DND-41 (cell line): ENCODE data around the gene GOLGA1.

Source experiments
- ATAC-seq: fragments of 200-7000 bp; cut with Tn5 transposase; 3 replicates; pipeline ENCODE4 v1.9.1; 2021; ENCODE audit warnings: low read depth; ENCODE audit not compliant: insufficient read depth
- DNase-seq: peaks from one replicate; pipeline ENCODE4 v3.0.0-alpha.2; 2020
- H2AFZ ChIP-seq: 2 replicates; pipeline ENCODE4 v1.6.0; 2012; ENCODE audit warnings: low read depth, low read length
- H3K27ac ChIP-seq: 2 replicates; pipeline ENCODE4 v1.5.1; 2012; ENCODE audit warnings: low read length, inconsistent platforms
- H3K27me3 ChIP-seq: fragments of 200-600 bp; sonication (generic); 2 replicates; pipeline ENCODE4 v1.6.0; 2012; ENCODE audit warnings: low read length, mild to moderate bottlenecking, inconsistent platforms; ENCODE audit not compliant: insufficient read depth, poor library complexity
- H3K36me3 ChIP-seq: 2 replicates; pipeline ENCODE4 v1.5.1; 2012; ENCODE audit warnings: low read length, inconsistent platforms; ENCODE audit not compliant: insufficient read depth
- H3K4me1 ChIP-seq: 2 replicates; pipeline ENCODE4 v1.5.1; 2012; ENCODE audit warnings: mild to moderate bottlenecking, low read length; ENCODE audit not compliant: insufficient read depth
- H3K4me2 ChIP-seq: 2 replicates; pipeline ENCODE4 v1.6.0; 2012; ENCODE audit warnings: mild to moderate bottlenecking, moderate library complexity, low read length, inconsistent platforms; ENCODE audit not compliant: insufficient read depth
- H3K4me3 ChIP-seq, 2 experiments: fragments of 200-600 bp in 1 of 2; shearing (Covaris generic) in 1 of 2; 2 replicates each; pipeline ENCODE4 v1.5.1; 2012 to 2016; ENCODE audit warnings: inconsistent platforms in 2 of 2, low read length in 2 of 2, mild to moderate bottlenecking in 2 of 2, low read depth in 1 of 2, moderate library complexity in 1 of 2
- H3K79me2 ChIP-seq: 2 replicates; pipeline ENCODE4 v1.6.0; 2012; ENCODE audit warnings: low read length, inconsistent platforms; ENCODE audit not compliant: insufficient read depth
- H3K9ac ChIP-seq: 2 replicates; pipeline ENCODE4 v1.6.0; 2012; ENCODE audit warnings: low read depth, mild to moderate bottlenecking, inconsistent platforms, low read length, moderate library complexity
- H3K9me3 ChIP-seq: 2 replicates; pipeline ENCODE4 v1.5.1; 2012; ENCODE audit warnings: low read length, moderate library complexity, mild to moderate bottlenecking, inconsistent platforms; ENCODE audit not compliant: insufficient read depth, severe bottlenecking
- H4K20me1 ChIP-seq: 2 replicates; pipeline ENCODE4 v1.6.0; 2012; ENCODE audit warnings: low read length; ENCODE audit not compliant: insufficient read depth
- EZH2 ChIP-seq: IDR thresholded peaks from 3 replicates; pipeline ENCODE4 v1.6.1; 2012; ENCODE audit warnings: borderline replicate concordance, low read depth, mild to moderate bottlenecking, moderate library complexity, low read length, inconsistent platforms; ENCODE audit not compliant: severe bottlenecking
- TF ChIP-seq, protein P1 (sequence below): IDR thresholded peaks from 2 replicates; pipeline ENCODE4 v1.5.1; 2012; ENCODE audit warnings: borderline replicate concordance, low read length, moderate library complexity, mild to moderate bottlenecking; ENCODE audit not compliant: poor library complexity, severe bottlenecking; ENCODE audit errors: extremely low read depth

The GOLGA1 gene

DNA sequence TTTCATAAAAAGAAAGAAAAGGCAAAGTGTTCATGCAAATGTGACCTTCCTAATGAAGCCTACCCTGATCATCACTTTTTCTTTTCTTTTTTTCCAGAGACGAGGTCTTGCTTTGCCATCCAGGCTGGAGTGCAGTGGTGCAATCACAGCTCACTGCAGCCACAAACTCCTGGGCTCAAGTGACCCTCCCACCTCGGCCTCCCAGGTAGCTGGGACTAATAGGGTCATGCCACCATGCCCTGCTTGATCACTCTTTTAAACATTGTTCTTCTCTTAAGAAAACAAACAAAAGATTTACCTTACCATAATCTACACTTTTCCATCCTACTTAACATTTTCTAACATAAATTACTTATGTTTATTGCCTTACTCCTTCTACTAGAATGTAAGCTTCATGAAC is 8.5 kb upstream of the GOLGA1 start:
- Histone ChIP-seq H3K9me3 (no peaks in the 10 kb centered on the region), H3K4me1 (no peaks in the 10 kb centered on the region), H3K9ac (no peak overlapping the region), H3K36me3 (peaks cover 9% of the 10 kb centered on the region; the same call in 1 of the 2 replicates), H2AFZ (no peak overlapping the region), H3K79me2 (no peaks in the 10 kb centered on the region), H3K27ac (no peak overlapping the region), H4K20me1 (no peaks in the 10 kb centered on the region), H3K4me3 (no peak overlapping the region), H3K27me3 (no peaks in the 10 kb centered on the region), H3K4me2 (no peak overlapping the region)
- TF ChIP-seq, protein P1, sequence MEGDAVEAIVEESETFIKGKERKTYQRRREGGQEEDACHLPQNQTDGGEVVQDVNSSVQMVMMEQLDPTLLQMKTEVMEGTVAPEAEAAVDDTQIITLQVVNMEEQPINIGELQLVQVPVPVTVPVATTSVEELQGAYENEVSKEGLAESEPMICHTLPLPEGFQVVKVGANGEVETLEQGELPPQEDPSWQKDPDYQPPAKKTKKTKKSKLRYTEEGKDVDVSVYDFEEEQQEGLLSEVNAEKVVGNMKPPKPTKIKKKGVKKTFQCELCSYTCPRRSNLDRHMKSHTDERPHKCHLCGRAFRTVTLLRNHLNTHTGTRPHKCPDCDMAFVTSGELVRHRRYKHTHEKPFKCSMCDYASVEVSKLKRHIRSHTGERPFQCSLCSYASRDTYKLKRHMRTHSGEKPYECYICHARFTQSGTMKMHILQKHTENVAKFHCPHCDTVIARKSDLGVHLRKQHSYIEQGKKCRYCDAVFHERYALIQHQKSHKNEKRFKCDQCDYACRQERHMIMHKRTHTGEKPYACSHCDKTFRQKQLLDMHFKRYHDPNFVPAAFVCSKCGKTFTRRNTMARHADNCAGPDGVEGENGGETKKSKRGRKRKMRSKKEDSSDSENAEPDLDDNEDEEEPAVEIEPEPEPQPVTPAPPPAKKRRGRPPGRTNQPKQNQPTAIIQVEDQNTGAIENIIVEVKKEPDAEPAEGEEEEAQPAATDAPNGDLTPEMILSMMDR, result no peak
- ATAC-seq, result no peak
- no peak for DNase-seq

DNA sequence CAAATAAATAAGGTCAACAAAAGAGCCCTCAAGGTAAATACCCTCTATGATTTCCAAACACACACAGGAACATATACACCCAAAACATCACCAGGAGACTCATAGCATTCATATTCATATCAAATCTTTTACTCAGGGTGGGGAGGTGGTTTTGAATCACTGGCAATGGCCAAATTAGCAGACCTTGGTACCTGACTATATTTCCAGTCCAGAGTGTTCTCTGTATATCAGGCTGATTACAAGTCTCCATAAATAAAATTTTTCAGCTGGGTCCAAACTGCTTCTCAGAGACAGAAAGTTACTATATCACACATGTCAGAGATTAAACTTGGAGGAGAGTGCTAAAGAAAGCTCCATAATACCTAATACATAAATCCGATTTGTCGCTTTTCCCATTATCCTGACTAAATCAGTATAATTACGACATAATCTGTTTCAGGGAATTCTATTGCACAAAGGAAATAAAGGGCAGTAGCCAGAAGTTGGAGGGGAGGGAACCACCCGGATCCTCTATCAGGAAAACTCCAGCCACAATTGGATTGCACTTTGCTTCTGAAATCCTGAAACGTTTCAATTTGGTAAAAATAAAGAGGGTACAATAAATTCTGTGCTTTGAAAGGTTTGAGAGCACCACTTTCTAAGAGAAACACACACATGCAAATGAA is 7.0 kb upstream of the GOLGA1 start:
- Histone ChIP-seq H4K20me1 (no peaks in the 10 kb centered on the region), H3K4me2 (no peak overlapping the region)

DNA sequence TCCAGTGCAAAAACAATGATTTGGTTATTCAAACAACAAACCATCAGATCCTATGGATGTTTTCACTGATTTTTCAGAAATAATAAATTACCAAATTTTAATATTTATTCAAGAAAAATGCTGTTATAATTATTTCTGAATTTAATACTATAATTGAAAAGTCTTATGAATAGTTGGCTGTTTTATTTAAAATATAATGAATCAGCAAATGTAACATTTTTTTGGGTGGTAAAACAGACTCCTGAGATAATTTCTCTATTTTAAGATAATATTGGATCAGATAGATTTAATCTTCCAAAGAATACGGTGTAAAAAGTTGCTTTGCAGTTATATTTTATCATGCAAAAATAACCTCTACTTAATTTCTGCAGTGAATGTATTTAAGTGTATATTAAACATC is 5.3 kb upstream of the GOLGA1 start:
- peaks cover 11% of the 10 kb centered on the region for H3K4me1 ChIP-seq

More for the DNA sequence above, 7.0 kb upstream of the GOLGA1 start:
- Histone ChIP-seq H3K9ac (no peak overlapping the region), H3K4me1 (peaks cover under 1% of the 10 kb centered on the region; the same call in 1 of the 2 replicates), H3K36me3 (peaks cover 7% of the 10 kb centered on the region; the same call in 1 of the 2 replicates), H3K27me3 (no peaks in the 10 kb centered on the region), H2AFZ (no peak overlapping the region), H3K4me3 (no peak overlapping the region), H3K27ac (no peak overlapping the region), H3K79me2 (no peaks in the 10 kb centered on the region), H3K9me3 (no peaks in the 10 kb centered on the region)
- TF ChIP-seq EZH2, result no peak
- TF ChIP-seq, protein P1, result no peak
- DNase-seq, result no peak
- ATAC-seq, result no peak

More for the DNA sequence above, 5.3 kb upstream of the GOLGA1 start:
- H3K79me2 ChIP-seq, result peaks cover 13% of the 10 kb centered on the region
- no peak overlapping the region for H2AFZ ChIP-seq
- H3K9ac ChIP-seq, result no peak overlapping the region
- no peak for DNase-seq
- H3K27ac ChIP-seq, result no peak overlapping the region
- no peak for TF ChIP-seq EZH2
- TF ChIP-seq, protein P1, result no peak
- H3K4me2 ChIP-seq, result no peak overlapping the region
- no peaks in the 10 kb centered on the region for H3K9me3 ChIP-seq
- no peaks in the 10 kb centered on the region for H4K20me1 ChIP-seq
- H3K4me3 ChIP-seq, result no peak overlapping the region
- H3K36me3 ChIP-seq, result peaks cover 7% of the 10 kb centered on the region; the same call in 1 of the 2 replicates
- no peak for ATAC-seq
- no peaks in the 10 kb centered on the region for H3K27me3 ChIP-seq
